Astrocyte (in vitro differentiated cells and primary cell): ENCODE measurements around the gene MROH8.

Source experiments
- EZH2 ChIP-seq: IDR thresholded peaks from 2 replicates; pipeline ENCODE4 v1.6.1; 2012; ENCODE audit warnings: mild to moderate bottlenecking, low read length, inconsistent platforms; ENCODE audit not compliant: insufficient read depth
- TF ChIP-seq, protein P1 (sequence below): IDR thresholded peaks from 2 replicates; pipeline ENCODE4 v1.5.1; 2011; ENCODE audit warnings: low read depth, mild to moderate bottlenecking, inconsistent platforms, low read length, moderate library complexity; ENCODE audit not compliant: insufficient read depth

DNA sequence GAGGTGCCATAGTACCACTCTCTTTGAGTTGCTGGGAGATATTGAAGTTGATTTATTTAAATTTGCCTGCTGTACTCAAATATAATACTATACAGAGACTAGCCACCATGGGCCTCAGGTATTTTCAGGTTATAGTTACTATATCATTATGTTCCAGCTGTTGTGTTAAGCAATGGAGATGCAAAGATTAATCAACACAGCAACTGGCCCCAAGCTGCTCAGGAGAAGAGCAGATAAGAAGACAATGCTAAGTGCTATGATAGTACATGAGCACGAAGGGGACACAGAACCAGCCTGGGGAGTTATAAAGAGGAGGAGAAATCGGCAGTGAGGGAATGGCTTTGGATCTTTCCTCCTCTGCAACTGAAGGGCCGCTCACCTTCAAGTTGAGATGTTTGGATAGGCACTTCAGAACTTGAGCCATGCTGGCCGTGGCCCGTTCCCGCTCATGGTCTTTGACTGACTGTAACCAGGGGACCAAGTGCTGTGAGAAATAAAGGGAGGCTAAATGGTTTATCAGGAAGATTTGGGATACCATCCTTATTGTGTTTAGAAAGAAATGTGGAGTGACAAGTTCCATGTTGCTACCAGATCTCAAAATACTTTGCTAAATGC is 24.6 kb downstream of the MROH8 start:
- TF ChIP-seq, protein P1, sequence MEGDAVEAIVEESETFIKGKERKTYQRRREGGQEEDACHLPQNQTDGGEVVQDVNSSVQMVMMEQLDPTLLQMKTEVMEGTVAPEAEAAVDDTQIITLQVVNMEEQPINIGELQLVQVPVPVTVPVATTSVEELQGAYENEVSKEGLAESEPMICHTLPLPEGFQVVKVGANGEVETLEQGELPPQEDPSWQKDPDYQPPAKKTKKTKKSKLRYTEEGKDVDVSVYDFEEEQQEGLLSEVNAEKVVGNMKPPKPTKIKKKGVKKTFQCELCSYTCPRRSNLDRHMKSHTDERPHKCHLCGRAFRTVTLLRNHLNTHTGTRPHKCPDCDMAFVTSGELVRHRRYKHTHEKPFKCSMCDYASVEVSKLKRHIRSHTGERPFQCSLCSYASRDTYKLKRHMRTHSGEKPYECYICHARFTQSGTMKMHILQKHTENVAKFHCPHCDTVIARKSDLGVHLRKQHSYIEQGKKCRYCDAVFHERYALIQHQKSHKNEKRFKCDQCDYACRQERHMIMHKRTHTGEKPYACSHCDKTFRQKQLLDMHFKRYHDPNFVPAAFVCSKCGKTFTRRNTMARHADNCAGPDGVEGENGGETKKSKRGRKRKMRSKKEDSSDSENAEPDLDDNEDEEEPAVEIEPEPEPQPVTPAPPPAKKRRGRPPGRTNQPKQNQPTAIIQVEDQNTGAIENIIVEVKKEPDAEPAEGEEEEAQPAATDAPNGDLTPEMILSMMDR: no peak
- TF ChIP-seq EZH2: no peak
